ENCODE results near the gene DLX1. TPM values are rescaled to one million over a fixed set of nuclear protein-coding genes. Genes with fewer than 3 reads are reported as not detected.
A peak's percentile ranks its signal among the peaks of the same experiment; 100 is the strongest.

DLX1 gene
- total RNA-seq, 1 experiment from 2014 or later: 0.87 TPM

- no peaks in the 10 kb centered on the region for H3K27me3 ChIP-seq (ENCODE audit: insufficient read depth, low read depth)
- no peaks in the 10 kb centered on the region for H3K9me2 ChIP-seq (ENCODE audit: insufficient read depth)
- peaks cover 47% of the 10 kb centered on the region for H3F3A ChIP-seq (ENCODE audit: insufficient read depth, low read depth)
- peak overlapping the region; percentile 95 for H3K4me2 ChIP-seq
- ChIA-PET CTCF (interaction anchor here (0.6 kb wide), 1 partner anchor 174 kb away, joined by 5 read pairs; no protein-coding TSS in a partner anchor), POLR2A (ENCODE audit: unreplicated experiment) (interaction anchor here (0.6 kb wide), 1 partner anchor 175 kb away, joined by 3 read pairs; the partner anchor contains the start of gene HAT1)
- no peak for DNase-seq
- intact Hi-C loops (cut with micrococcal nuclease; ENCODE audit: unreplicated experiment): loop anchor here (1.0 to 2.0 kb wide), 2 partner anchors 174 to 459 kb away; partner anchors contain the start of gene PDK1
- H2AFZ ChIP-seq: peak overlapping the region; percentile 97; the same call in 1 of the 2 replicates
- no peaks in the 10 kb centered on the region for H3K36me3 ChIP-seq (ENCODE audit: low read depth)
- no peaks in the 10 kb centered on the region for H3K9me3 ChIP-seq (ENCODE audit: insufficient read depth, low read depth)
- H3K79me2 ChIP-seq (ENCODE audit: low read depth): no peaks in the 10 kb centered on the region
- H3K4me3 ChIP-seq: peak overlapping the region; percentile 73; the same call in 1 of the 2 replicates
- H4K20me1 ChIP-seq (ENCODE audit: insufficient read depth): no peaks in the 10 kb centered on the region
- H3K27ac ChIP-seq: no peak overlapping the region
- TF ChIP-seq EZH2 (IDR thresholded peaks at IDR 0.05; ENCODE audit: low read depth): no peak
- no peak for TF ChIP-seq CTCF (conservative IDR thresholded peaks at IDR 0.05)
- no TSS peak for BruUV-seq (replicated peaks)
- H3K4me1 ChIP-seq (replicated peaks; ENCODE audit: insufficient read depth): peaks cover 51% of the 10 kb centered on the region
These were observed 12.3 kb downstream of the DLX1 start for GRCh38 chr2:172097557-172098131.

DNA sequence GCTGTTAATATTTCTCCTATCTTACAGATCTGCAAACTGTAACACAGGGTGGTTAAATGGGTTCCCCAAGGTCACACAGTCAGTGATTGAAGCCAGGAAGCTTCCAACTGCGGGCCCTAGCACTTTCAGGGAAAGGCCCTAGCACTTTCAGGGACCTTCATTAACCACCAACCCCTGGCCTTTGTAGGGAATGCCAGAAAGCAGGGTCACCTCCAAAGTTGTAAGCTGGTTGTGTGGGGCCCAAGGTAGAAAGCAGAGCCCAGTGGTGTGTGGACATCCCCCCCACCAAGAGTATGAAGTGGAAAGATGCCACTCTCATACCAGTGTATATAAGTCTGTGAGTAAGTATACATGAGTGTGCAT, 13.0 kb downstream of the DLX1 start:
- H3K27ac ChIP-seq: peak overlapping the region; percentile 37
- CTCF ChIA-PET: no interaction called here

More for the DNA sequence above, 13.0 kb downstream of the DLX1 start:
- intact Hi-C loops (cut with micrococcal nuclease; ENCODE audit: unreplicated experiment): loop anchor here (1.0 to 2.0 kb wide), 2 partner anchors 175 to 459 kb away; partner anchors contain the start of gene PDK1
- H3K79me2 ChIP-seq (ENCODE audit: low read depth): no peaks in the 10 kb centered on the region
- H3K27me3 ChIP-seq (ENCODE audit: insufficient read depth, low read depth): no peaks in the 10 kb centered on the region
- H3K4me2 ChIP-seq: peak overlapping the region; percentile 95
- no peak for TF ChIP-seq EZH2 (IDR thresholded peaks at IDR 0.05; ENCODE audit: low read depth)
- no peak for TF ChIP-seq CTCF (conservative IDR thresholded peaks at IDR 0.05)
- no peaks in the 10 kb centered on the region for H3K9me2 ChIP-seq (ENCODE audit: insufficient read depth)
- no peaks in the 10 kb centered on the region for H4K20me1 ChIP-seq (ENCODE audit: insufficient read depth)
- H2AFZ ChIP-seq: no peak overlapping the region; the same call in 1 of the 2 replicates
- no peaks in the 10 kb centered on the region for H3K9me3 ChIP-seq (ENCODE audit: insufficient read depth, low read depth)
- DNase-seq: no peak
- H3F3A ChIP-seq (ENCODE audit: insufficient read depth, low read depth): peaks cover 47% of the 10 kb centered on the region
- H3K36me3 ChIP-seq (ENCODE audit: low read depth): no peaks in the 10 kb centered on the region
- no TSS peak for BruUV-seq (replicated peaks)
- POLR2A ChIA-PET (ENCODE audit: unreplicated experiment): interaction anchor here (0.6 kb wide), 1 partner anchor 176 kb away, joined by 3 read pairs; the partner anchor contains the start of gene HAT1
- peaks cover 51% of the 10 kb centered on the region for H3K4me1 ChIP-seq (replicated peaks; ENCODE audit: insufficient read depth)
- H3K4me3 ChIP-seq: peak overlapping the region; percentile 68; the same call in 1 of the 2 replicates

Measured in PC-9 (cell line).